ENCODE results near the gene RAD18.

DNA sequence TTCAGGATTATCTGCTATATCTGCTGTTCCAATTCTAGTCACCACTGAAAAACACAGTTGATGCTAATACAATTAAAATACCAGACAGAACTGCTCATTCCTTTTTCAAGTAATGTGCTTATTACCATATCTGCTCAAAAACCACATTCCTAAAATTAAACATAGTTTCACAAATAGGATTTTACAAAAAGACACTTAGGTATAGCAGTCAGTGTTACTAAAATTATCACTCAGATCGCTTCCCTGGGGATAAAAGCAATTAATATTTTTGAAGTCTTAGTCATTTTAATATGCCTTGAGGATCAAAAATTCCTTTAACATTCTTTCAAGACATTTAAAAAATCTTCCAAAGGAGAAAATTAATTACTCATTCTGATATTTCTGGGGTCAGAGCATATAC lies 71.5 kb downstream of the RAD18 start:
- no peak for TF ChIP-seq EZH2 (IDR thresholded peaks at IDR 0.05)
- TF ChIP-seq POLR2AphosphoS5 (IDR thresholded peaks at IDR 0.05; ENCODE audit: borderline replicate concordance, low read depth, low read length), result no peak
- no peak for TF ChIP-seq FOXP2 (optimal IDR thresholded peaks at IDR 0.05; ENCODE audit: control extremely low read depth, extremely low read length, insufficient read depth)

All from SK-N-MC (cell line).